ENCODE measurements around the gene CACNA1A.
"Not testable (repeated sequence)": the region's sequence is repeated elsewhere in the genome, so short reads cannot be mapped to it uniquely, and the experiment has no call there.

Gene CACNA1A

DNA sequence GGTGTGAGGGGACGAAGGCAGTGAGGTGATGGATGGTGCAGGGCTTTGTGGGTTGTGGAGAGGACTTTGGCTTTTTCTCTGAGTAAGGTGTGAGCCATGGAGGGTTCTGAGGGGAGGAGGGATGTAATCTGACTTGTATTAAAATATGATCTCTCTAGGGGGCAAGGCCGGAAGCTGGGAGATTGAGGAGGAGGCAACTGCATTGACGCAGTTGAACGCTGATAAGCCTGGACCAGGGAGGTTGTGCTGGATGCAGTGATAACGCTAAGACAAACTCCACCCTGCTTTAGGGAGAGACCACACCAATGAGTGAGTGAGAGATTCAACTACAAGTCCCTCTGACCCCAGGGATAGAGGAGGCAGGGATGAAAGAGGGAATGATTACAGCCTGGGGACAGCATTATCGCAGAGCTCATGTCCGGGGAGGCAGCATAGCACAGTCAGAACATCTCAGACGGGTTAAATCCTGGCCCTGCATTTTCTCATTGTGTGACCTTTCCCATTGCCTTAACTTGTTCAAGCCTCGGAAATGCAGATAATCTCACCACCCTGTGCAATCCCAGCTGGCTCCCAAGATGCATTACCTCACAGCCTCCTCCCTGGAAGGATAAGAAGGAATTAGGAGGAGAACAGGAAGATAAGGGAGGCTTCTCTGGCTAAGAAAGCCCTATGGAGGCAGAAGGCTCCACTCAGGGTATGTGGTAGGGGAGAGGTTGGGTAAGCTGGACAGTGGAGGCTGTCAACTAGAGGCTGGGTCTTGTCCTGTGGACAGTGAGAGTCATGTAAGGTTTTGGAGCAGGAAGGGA, 124.2 kb downstream of the CACNA1A start:
- no peaks in the 10 kb centered on the region for H3K9me3 Mint-ChIP-seq
- H3K36me3 Mint-ChIP-seq (ENCODE audit: low read depth) = no peaks in the 10 kb centered on the region
- no peaks in the 10 kb centered on the region for H3K4me1 Mint-ChIP-seq (ENCODE audit: low read depth)
- no peak overlapping the region for H3K27ac Mint-ChIP-seq
- H3K4me3 Mint-ChIP-seq = no peak overlapping the region
- no peaks in the 10 kb centered on the region for H3K27me3 Mint-ChIP-seq (ENCODE audit: low read depth)

- no peaks in the 10 kb centered on the region for H3K36me3 Mint-ChIP-seq (ENCODE audit: low read depth)
- no peaks in the 10 kb centered on the region for H3K9me3 Mint-ChIP-seq
- H3K4me3 Mint-ChIP-seq = no peak overlapping the region
- no peaks in the 10 kb centered on the region for H3K27me3 Mint-ChIP-seq (ENCODE audit: low read depth)
- no peak overlapping the region for H3K27ac Mint-ChIP-seq
- H3K4me1 Mint-ChIP-seq (ENCODE audit: low read depth) = no peaks in the 10 kb centered on the region
Observed at GRCh38 chr19:13376537-13376936, 129.7 kb downstream of the CACNA1A start.

- H3K4me3 Mint-ChIP-seq = no peak overlapping the region
- no peaks in the 10 kb centered on the region for H3K9me3 Mint-ChIP-seq
- no peaks in the 10 kb centered on the region for H3K27me3 Mint-ChIP-seq (ENCODE audit: low read depth)
- H3K27ac Mint-ChIP-seq = no peak overlapping the region
- no peaks in the 10 kb centered on the region for H3K4me1 Mint-ChIP-seq (ENCODE audit: low read depth)
- H3K36me3 Mint-ChIP-seq (ENCODE audit: low read depth) = no peaks in the 10 kb centered on the region
Observed at GRCh38 chr19:13373599-13373998, 132.7 kb downstream of the CACNA1A start.

- H3K36me3 Mint-ChIP-seq (ENCODE audit: low read depth) = no peaks in the 10 kb centered on the region
- H3K9me3 Mint-ChIP-seq = no peaks in the 10 kb centered on the region
- H3K4me1 Mint-ChIP-seq (ENCODE audit: low read depth) = no peaks in the 10 kb centered on the region
- H3K4me3 Mint-ChIP-seq = no peak overlapping the region
- H3K27ac Mint-ChIP-seq = no peak overlapping the region
- H3K27me3 Mint-ChIP-seq (ENCODE audit: low read depth) = no peaks in the 10 kb centered on the region
Observed at GRCh38 chr19:13370948-13371347, 135.3 kb downstream of the CACNA1A start.

GRCh38 chr19:13366529-13367143, 139.6 kb downstream of the CACNA1A start:
- H3K4me3 Mint-ChIP-seq = no peak overlapping the region
- H3K4me1 Mint-ChIP-seq (ENCODE audit: low read depth) = no peaks in the 10 kb centered on the region
- no peaks in the 10 kb centered on the region for H3K9me3 Mint-ChIP-seq
- H3K36me3 Mint-ChIP-seq (ENCODE audit: low read depth) = no peaks in the 10 kb centered on the region
- H3K27me3 Mint-ChIP-seq (ENCODE audit: low read depth) = no peaks in the 10 kb centered on the region
- no peak overlapping the region for H3K27ac Mint-ChIP-seq

DNA sequence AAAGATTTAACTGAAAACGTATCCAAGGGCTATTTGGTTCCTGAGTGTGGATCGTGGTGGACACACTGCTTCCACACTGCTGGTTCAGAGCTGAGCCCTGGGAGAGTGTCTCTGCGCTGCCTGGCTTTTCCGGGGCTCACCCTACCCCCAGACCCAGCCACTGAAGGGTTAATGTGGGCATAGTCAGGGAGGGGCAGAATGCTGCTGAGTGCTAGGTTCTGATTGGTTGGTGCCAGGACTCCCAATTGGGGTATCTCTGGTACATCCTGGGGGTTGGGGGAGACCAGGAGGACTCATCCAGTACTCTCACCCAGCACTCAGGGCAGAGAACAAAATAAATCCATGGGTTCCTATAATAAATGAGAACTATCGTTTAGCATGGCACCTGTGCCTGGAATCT, 142.3 kb downstream of the CACNA1A start:
- Mint-ChIP-seq H3K4me3 (no peak overlapping the region), H3K36me3 (ENCODE audit: low read depth) (no peaks in the 10 kb centered on the region), H3K9me3 (peaks cover 11% of the 10 kb centered on the region), H3K4me1 (ENCODE audit: low read depth) (no peaks in the 10 kb centered on the region), H3K27me3 (ENCODE audit: low read depth) (no peaks in the 10 kb centered on the region), H3K27ac (no peak overlapping the region)

DNA sequence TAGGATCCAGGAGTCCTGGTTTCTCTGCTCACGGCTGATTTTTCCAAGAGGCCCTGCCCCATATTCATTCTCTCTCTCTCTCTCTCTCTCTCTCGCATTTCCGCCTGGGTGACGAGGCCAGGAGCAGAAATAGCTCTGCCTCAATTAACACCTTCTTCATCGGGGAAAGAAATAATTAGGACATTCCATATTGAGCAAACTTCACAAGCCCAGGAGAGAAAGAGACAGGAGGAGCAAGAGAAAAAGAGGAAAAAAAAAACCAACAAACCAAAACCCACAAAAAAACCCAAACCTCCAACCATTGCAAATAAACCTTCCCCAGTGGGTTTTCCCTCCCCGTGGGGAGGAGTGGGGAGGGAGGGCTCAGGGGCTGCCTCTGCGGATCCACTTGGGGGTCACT, 143.0 kb downstream of the CACNA1A start:
- no peaks in the 10 kb centered on the region for H3K36me3 Mint-ChIP-seq (ENCODE audit: low read depth)
- H3K4me3 Mint-ChIP-seq = no peak overlapping the region
- peaks cover 18% of the 10 kb centered on the region for H3K9me3 Mint-ChIP-seq
- H3K27ac Mint-ChIP-seq = no peak overlapping the region
- no peaks in the 10 kb centered on the region for H3K4me1 Mint-ChIP-seq (ENCODE audit: low read depth)
- no peaks in the 10 kb centered on the region for H3K27me3 Mint-ChIP-seq (ENCODE audit: low read depth)

GRCh38 chr19:13362668-13363067, 143.6 kb downstream of the CACNA1A start:
- H3K36me3 Mint-ChIP-seq (ENCODE audit: low read depth) = no peaks in the 10 kb centered on the region
- H3K9me3 Mint-ChIP-seq = peaks cover 18% of the 10 kb centered on the region
- H3K27me3 Mint-ChIP-seq (ENCODE audit: low read depth) = no peaks in the 10 kb centered on the region
- H3K27ac Mint-ChIP-seq = no peak overlapping the region
- no peak overlapping the region for H3K4me3 Mint-ChIP-seq
- no peaks in the 10 kb centered on the region for H3K4me1 Mint-ChIP-seq (ENCODE audit: low read depth)

GRCh38 chr19:13361726-13362125, 144.6 kb downstream of the CACNA1A start:
- H3K4me1 Mint-ChIP-seq (ENCODE audit: low read depth); H3K27ac Mint-ChIP-seq; H3K36me3 Mint-ChIP-seq (ENCODE audit: low read depth); H3K27me3 Mint-ChIP-seq (ENCODE audit: low read depth); H3K4me3 Mint-ChIP-seq: not testable (repeated sequence)
- peaks cover 18% of the 10 kb centered on the region for H3K9me3 Mint-ChIP-seq

DNA sequence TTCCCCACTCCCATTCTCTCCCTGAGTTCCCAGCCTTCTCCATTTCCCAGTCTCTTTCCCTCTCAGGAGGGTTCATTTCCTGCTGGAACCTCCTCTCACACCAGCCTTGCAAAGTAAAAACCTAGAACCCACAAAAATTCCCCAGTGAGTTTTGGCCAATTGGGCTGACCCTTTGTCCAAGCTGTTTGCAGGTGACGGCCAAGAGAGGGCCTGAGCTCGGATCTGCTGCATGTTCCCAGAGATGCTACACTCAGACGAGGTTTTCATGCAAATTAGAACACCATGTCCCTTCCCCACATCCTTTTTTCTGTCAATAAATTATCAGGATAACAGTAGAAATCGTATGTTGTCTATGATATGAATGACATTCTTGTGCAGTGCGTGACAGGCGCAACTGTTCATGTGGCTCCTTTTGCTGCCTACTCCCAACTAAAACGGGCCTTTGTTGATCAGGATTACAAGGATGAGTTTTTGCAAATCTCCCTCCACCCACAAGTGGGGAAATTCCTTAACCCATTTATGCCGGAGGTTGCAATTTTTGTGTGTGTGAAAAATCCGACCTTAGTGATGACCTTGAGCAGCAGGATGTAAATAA, 149.5 kb downstream of the CACNA1A start:
- Mint-ChIP-seq H3K27me3 (ENCODE audit: low read depth) (no peaks in the 10 kb centered on the region), H3K9me3 (peaks cover 18% of the 10 kb centered on the region), H3K4me3 (no peak overlapping the region), H3K36me3 (ENCODE audit: low read depth) (no peaks in the 10 kb centered on the region), H3K4me1 (ENCODE audit: low read depth) (no peaks in the 10 kb centered on the region), H3K27ac (no peak overlapping the region)

DNA sequence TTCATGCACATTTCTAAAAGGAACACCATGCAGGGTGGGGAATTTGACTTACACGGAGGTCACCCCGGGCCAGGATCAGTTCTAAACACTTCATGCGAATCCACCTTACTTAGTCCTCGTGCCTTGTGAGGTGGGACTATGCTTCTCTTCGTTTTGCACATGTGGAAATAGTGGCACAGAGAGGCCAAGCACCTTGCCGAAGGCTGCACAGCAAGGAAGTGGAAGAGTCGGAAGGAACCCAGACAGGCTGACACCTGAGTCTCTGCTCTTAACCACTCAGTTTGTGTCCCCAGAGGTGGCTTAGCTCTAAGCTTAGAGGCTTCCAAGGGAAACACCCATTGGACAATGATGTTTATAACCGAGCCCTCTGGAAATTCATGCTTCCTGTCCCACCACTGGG, 150.1 kb downstream of the CACNA1A start:
- Mint-ChIP-seq H3K9me3 (peaks cover 18% of the 10 kb centered on the region), H3K27me3 (ENCODE audit: low read depth) (no peaks in the 10 kb centered on the region), H3K27ac (no peak overlapping the region), H3K4me1 (ENCODE audit: low read depth) (no peaks in the 10 kb centered on the region), H3K4me3 (no peak overlapping the region), H3K36me3 (ENCODE audit: low read depth) (no peaks in the 10 kb centered on the region)

DNA sequence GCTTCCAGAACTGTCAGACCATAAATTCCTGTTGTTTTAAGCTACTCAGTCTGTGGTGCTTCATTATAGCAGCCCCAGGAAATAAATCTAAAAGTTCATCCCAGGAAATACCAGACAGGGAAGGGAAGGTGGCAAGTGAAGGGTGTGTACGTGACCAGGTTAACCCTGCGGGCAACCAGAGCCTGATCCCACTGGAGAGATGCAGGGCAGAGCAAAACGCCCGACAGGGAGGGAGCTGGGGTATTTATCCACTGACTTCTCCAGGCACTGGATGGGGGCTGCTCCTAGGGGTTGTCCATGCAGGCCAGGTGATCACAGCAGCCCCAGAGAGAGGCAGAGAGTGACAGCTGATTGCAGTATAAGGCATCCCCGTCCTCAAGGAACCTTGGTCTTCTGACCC, 150.9 kb downstream of the CACNA1A start:
- Mint-ChIP-seq H3K27me3 (ENCODE audit: low read depth) (no peaks in the 10 kb centered on the region), H3K4me1 (ENCODE audit: low read depth) (no peaks in the 10 kb centered on the region), H3K9me3 (peaks cover 17% of the 10 kb centered on the region), H3K27ac (no peak overlapping the region), H3K36me3 (ENCODE audit: low read depth) (no peaks in the 10 kb centered on the region), H3K4me3 (no peak overlapping the region)

DNA sequence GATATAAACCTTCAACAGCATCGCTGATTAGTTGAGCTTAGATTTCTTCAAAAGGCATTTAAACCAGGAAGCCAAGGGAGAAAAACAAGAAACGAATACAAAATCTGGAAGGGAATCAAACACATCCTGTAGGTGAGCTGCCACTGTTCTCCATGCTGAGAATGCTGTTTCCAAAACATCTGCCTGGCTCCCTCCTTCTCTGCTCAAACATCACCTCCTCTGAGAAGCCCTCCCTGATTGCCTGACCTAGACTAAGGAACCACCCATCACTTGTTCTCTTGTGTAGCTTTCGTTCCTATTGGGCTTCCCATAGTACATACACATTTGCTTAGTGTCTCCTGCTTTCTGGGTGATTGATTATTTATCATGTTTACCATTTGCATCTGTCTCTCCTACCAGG, 152.7 kb downstream of the CACNA1A start:
- Mint-ChIP-seq H3K36me3 (ENCODE audit: low read depth) (no peaks in the 10 kb centered on the region), H3K27me3 (ENCODE audit: low read depth) (no peaks in the 10 kb centered on the region), H3K4me3 (no peak overlapping the region), H3K9me3 (peaks cover 4% of the 10 kb centered on the region), H3K27ac (no peak overlapping the region), H3K4me1 (ENCODE audit: low read depth) (no peaks in the 10 kb centered on the region)

GRCh38 chr19:13350759-13351158, 155.5 kb downstream of the CACNA1A start:
- Mint-ChIP-seq H3K27ac (no peak overlapping the region), H3K27me3 (ENCODE audit: low read depth) (no peaks in the 10 kb centered on the region), H3K4me1 (ENCODE audit: low read depth) (no peaks in the 10 kb centered on the region), H3K36me3 (ENCODE audit: low read depth) (no peaks in the 10 kb centered on the region), H3K9me3 (no peaks in the 10 kb centered on the region), H3K4me3 (no peak overlapping the region)

- Mint-ChIP-seq H3K4me1 (ENCODE audit: low read depth) (no peaks in the 10 kb centered on the region), H3K27ac (no peak overlapping the region), H3K4me3 (no peak overlapping the region), H3K9me3 (no peaks in the 10 kb centered on the region), H3K27me3 (ENCODE audit: low read depth) (no peaks in the 10 kb centered on the region), H3K36me3 (ENCODE audit: low read depth) (no peaks in the 10 kb centered on the region)
Observed at GRCh38 chr19:13350072-13350471, 156.2 kb downstream of the CACNA1A start.
